Measurements from ENCODE around the gene CHN2.

DNA sequence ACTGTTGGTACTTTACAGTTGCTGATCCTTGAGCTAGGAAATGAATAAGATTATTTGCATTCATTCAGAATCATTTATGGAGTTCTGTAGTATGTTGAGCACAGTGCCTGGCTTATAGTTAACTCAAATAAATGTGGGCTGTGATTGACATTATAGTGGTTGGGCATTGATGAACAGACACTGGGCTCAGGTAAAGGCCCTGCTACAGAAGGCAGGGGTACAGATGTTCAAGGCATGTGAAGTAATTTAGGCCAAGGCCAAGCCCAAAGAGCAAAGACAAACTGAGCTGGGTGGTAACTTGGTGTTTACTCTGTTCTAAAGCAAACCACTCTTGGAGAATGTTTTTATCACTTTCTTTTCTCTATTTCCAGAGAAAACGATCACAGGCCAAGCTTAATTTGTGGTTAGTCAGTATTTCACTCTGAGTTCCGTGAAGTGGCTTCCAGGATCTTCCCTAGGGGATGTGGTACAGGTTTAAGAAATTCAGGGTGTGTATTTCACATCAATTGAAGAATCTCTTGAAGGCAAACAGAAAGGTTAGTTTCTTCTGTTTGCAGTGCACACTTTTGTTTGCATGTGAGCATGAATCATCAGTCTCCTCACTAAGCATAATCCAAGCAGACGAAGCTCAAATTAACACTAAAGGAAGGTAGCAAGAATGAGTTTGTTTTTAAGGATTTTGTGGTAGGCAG lies 255.1 kb downstream of the CHN2 start:
- TF ChIP-seq ARNT (IDR thresholded peaks at IDR 0.05): no peak
- no peak for TF ChIP-seq BHLHE40 (IDR thresholded peaks at IDR 0.05; ENCODE audit: borderline replicate concordance)
- TF ChIP-seq TARDBP (IDR thresholded peaks at IDR 0.05): no peak
- no peak for TF ChIP-seq ELF4 (IDR thresholded peaks at IDR 0.05)
- no peak for TF ChIP-seq NFRKB (IDR thresholded peaks at IDR 0.05)
